ENCODE results near the gene SGCD.

DNA sequence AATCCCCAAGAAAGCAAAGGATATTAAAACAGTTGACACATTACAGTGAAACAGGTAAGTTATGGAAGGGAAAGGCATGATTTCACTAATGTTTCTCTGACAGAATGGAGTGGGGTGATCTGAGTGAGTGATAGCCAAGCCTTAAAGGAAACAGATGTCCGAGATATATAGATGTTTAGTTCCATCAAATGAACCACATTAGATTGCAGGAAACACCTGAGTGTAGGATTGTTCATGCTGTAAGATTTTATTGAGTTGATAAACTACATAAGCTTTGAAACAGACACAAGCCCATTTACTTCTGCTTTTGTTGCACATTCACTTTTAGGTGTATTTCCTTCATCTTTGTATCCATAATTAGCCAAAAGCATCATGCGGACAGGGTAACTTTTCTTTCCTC, 356.0 kb downstream of the SGCD start:
- TF ChIP-seq, protein P1, sequence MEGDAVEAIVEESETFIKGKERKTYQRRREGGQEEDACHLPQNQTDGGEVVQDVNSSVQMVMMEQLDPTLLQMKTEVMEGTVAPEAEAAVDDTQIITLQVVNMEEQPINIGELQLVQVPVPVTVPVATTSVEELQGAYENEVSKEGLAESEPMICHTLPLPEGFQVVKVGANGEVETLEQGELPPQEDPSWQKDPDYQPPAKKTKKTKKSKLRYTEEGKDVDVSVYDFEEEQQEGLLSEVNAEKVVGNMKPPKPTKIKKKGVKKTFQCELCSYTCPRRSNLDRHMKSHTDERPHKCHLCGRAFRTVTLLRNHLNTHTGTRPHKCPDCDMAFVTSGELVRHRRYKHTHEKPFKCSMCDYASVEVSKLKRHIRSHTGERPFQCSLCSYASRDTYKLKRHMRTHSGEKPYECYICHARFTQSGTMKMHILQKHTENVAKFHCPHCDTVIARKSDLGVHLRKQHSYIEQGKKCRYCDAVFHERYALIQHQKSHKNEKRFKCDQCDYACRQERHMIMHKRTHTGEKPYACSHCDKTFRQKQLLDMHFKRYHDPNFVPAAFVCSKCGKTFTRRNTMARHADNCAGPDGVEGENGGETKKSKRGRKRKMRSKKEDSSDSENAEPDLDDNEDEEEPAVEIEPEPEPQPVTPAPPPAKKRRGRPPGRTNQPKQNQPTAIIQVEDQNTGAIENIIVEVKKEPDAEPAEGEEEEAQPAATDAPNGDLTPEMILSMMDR (IDR thresholded peaks at IDR 0.05), result no peak
- TF ChIP-seq POLR2A (IDR thresholded peaks at IDR 0.05), result no peak
